Stimulated activated naive CD8-positive, alpha-beta T cell treated with anti-CD3 and anti-CD28 coated beads, Interleukin-15, amount 100 ng/mL, for 72 hours (primary cell): ENCODE measurements around the gene SLC8A3.

ENCODE experiments used
- ATAC-seq: fragments of 150-1000 bp; cut with Tn5 transposase; 2 replicates; pipeline ENCODE4 v1.10.0; 2021; ENCODE audit warnings: mild to moderate bottlenecking, moderate library complexity
- DNase-seq, 2 donors: peaks; one replicate each; pipeline ENCODE4 v3.0.0; 2021 to 2022
- H3K27ac Mint-ChIP-seq, 2 donors: one replicate each; pipeline ENCODE4 v1.8.0; 2022; ENCODE audit warnings: mild to moderate bottlenecking in 2 of 2, mixed read lengths in 2 of 2, moderate library complexity in 2 of 2
- H3K27me3 Mint-ChIP-seq: one replicate; pipeline ENCODE4 v1.8.0; 2022; ENCODE audit warnings: mixed read lengths
- H3K4me1 Mint-ChIP-seq: one replicate; pipeline ENCODE4 v1.8.0; 2022; ENCODE audit warnings: mild to moderate bottlenecking, mixed read lengths
- H3K4me3 Mint-ChIP-seq, 2 donors: one replicate each; pipeline ENCODE4 v1.8.0; 2022; ENCODE audit warnings: mild to moderate bottlenecking in 2 of 2, mixed read lengths in 2 of 2, moderate library complexity in 1 of 2
- H3K9me3 Mint-ChIP-seq, 2 donors: one replicate each; pipeline ENCODE4 v1.8.0; 2022; ENCODE audit warnings: mixed read lengths in 2 of 2

Gene SLC8A3

DNA sequence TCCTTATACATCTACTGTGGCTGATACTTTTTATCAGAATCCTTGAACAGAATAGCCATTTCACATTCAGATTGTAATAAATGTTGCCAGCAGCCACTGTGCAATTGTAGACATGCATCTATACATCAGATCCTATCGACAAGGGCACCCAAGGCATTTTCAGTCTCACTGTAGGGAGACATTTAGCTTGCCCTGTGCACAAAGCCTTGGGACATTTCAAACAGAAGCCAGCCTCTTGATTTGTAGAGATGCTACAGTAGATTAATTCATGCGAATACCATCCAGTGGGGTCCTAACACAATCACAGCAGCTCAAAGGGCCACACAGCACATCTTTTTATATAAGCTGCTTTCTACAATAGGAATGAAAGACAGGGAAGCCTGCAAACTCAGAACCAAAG lies 81.4 kb downstream of the SLC8A3 start:
- no peak for DNase-seq
- no peaks in the 10 kb centered on the region for H3K4me1 Mint-ChIP-seq
- H3K4me3 Mint-ChIP-seq, result no peak overlapping the region
- peaks cover 15% of the 10 kb centered on the region for H3K27me3 Mint-ChIP-seq
- no peaks in the 10 kb centered on the region for H3K9me3 Mint-ChIP-seq
- ATAC-seq, result no peak
- no peak overlapping the region for H3K27ac Mint-ChIP-seq

DNA sequence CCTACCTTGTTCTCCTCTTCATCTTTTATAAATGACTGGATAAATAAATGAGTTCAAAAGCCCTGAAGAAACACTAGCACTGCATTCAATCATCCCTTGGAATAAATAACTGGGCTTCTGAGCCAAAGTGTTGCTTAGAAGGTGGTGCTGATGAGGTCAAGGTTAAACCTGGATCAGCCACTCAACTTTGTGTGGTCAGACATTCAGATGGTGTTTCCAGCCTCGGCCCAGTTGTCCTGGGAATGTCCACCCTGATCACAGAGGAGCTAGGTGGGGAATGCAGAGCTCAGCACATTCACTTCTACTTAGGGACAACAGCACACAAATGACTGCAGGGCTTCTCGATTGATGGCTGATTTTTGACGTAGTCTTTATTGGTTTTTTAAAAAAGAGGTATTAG lies 88.7 kb downstream of the SLC8A3 start:
- no peaks in the 10 kb centered on the region for H3K4me1 Mint-ChIP-seq
- no peak overlapping the region for H3K4me3 Mint-ChIP-seq
- H3K9me3 Mint-ChIP-seq, result no peaks in the 10 kb centered on the region
- H3K27me3 Mint-ChIP-seq, result peaks cover 47% of the 10 kb centered on the region
- ATAC-seq, result no peak
- DNase-seq, result no peak
- H3K27ac Mint-ChIP-seq, result peak overlapping the region in 1 of 2 donors; percentile 59

DNA sequence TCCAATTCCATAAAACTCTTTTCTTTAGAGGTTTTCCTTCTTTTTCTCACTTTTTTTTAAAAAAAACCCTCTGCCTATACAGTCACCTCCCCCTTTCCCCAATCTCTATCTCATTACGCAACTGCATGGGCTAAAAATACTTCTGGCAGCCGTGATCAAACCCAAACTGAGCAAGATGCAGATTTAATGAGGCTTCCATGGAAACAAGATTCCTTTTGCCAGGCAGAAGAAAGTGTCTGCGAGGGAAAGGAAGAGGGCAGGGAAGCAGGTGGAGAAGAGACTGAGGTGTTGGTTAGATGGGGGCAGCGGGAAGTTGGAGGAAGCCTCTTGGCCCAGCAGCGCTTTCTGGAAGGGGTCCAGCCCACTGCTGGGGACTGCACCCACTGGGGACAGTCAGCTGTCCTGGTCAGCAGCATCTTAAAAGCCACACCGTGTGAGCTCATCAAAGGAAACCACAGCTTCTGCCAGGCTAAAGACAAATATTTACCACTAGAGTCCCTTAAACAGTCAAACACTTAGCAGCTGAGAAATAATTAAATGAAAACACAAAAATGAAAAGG lies 90.4 kb downstream of the SLC8A3 start:
- Mint-ChIP-seq H3K27me3 (peaks cover 51% of the 10 kb centered on the region), H3K27ac (peak overlapping the region in 1 of 2 donors; percentile 47), H3K4me3 (no peak overlapping the region), H3K4me1 (no peaks in the 10 kb centered on the region), H3K9me3 (no peaks in the 10 kb centered on the region)
- no peak for DNase-seq
- ATAC-seq, result no peak

DNA sequence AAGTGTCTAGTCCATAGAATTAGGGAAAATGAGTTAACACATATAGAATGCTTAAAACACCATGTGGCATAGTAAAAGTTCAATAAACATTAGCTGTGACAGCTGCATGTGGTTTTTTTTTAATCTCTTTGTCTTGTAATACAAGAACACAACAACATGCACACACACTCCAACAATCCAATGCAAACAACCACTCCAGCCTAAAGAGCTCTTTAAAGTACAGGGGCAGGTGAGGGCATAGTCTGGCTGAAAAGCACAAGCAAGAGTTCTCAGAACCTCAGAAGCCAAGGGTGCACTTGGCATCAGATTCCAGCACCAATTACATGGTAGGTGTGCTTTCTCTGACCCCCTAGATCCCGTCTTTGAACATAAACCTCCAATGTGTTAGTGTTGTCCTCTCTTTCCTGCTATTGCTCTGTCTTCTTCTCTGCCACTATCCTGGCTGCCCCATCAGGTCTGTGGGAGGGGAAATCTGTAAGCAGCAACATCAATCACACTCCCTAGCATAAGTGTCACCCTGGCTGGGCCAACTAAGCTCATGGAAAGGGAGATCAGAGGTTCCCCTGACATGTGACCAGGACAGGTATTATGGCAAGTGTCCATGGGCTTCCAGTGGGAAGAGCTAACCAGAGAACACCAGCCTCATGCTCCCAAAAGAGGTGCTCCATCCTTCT lies 91.0 kb downstream of the SLC8A3 start:
- DNase-seq (no peak), ATAC-seq (no peak)
- H3K27ac Mint-ChIP-seq, result no peak overlapping the region
- no peaks in the 10 kb centered on the region for H3K4me1 Mint-ChIP-seq
- H3K9me3 Mint-ChIP-seq, result no peaks in the 10 kb centered on the region
- H3K27me3 Mint-ChIP-seq, result peaks cover 51% of the 10 kb centered on the region
- H3K4me3 Mint-ChIP-seq, result no peak overlapping the region

DNA sequence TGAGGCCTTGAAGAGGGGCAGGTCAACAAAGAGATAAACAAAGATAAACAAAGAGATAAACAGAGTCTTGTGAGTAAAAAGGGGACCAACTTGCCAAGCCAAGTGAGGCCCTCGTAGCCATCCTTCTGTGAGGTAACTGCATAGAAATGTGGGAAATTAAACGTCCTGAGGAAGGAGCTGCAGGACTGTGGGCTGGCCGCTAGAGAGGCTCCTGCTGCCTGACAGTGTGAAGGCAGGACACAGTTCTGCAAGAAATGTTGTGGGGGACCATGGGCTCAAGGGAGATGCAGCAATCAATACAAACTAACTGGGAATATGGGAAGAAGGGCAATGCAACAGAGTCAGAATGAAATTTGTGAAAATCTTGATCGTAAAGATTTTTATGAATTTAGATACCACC lies 91.9 kb downstream of the SLC8A3 start:
- H3K9me3 Mint-ChIP-seq, result no peaks in the 10 kb centered on the region
- ATAC-seq (no peak), DNase-seq (no peak)
- H3K4me1 Mint-ChIP-seq, result no peaks in the 10 kb centered on the region
- H3K27me3 Mint-ChIP-seq, result peaks cover 58% of the 10 kb centered on the region
- H3K27ac Mint-ChIP-seq, result no peak overlapping the region
- no peak overlapping the region for H3K4me3 Mint-ChIP-seq

DNA sequence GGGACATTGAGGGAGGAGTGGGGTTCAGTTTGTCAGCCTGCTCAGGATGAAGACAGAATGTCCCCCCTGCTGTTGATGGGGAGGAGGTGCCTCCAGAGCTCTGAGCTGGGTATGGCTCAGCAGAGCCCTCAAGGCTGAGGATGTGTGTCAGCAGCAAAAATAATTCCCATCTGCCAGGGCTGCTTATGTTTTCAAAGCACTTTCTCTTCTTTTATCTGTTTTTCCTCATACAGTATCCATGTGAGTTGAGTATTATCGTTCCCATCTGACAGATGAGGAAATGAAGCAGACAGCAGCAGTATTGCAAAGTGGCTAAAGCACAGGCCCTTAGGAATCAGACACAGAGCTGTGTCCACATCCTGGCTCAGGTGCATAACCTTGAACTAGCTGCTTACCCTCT lies 94.1 kb downstream of the SLC8A3 start:
- no peak overlapping the region for H3K4me3 Mint-ChIP-seq
- H3K27me3 Mint-ChIP-seq, result peaks cover 49% of the 10 kb centered on the region
- ATAC-seq, result no peak
- DNase-seq, result no peak
- H3K9me3 Mint-ChIP-seq, result no peaks in the 10 kb centered on the region
- H3K4me1 Mint-ChIP-seq, result no peaks in the 10 kb centered on the region
- H3K27ac Mint-ChIP-seq, result no peak overlapping the region

DNA sequence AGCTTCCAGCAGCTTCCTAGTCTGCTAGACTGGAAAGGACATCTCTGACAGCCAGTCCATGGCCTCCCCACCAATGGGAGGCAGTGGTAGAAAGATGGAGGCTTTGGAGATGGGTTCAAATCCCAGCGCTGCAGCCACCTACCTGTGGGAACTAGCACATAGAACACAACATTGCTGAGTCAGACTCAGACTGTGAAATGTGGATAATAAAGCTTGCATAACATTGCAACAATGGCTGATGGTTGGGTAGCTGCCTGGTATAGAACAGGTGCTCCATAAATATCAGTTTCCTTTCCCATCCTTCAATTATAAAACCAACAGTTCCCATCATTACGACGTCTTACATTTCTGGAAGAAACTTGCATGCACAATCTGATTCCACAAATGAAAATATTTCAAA lies 94.6 kb downstream of the SLC8A3 start:
- peaks cover 49% of the 10 kb centered on the region for H3K27me3 Mint-ChIP-seq

DNA sequence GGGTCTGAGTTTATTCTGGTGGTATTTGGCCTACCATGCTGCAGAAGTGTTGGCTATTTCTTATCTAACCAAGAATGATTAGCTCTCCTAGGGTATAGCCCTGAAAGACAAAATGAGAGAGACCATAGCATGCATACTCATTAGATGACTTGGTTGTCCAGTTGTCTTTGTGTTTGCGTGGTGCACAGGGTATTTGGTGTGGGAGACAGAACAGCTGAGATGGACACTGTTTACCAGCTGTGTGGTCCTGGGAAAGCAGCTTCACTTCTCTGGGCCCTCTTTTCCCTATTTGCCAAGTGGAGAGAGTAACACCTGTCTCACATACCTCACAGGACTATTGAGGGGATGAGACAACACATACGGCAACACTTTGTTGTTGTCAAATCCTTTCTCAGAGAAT lies 95.6 kb downstream of the SLC8A3 start:
- no peaks in the 10 kb centered on the region for H3K9me3 Mint-ChIP-seq
- H3K27ac Mint-ChIP-seq, result no peak overlapping the region
- H3K27me3 Mint-ChIP-seq, result peaks cover 43% of the 10 kb centered on the region

More for the DNA sequence above, 94.6 kb downstream of the SLC8A3 start:
- H3K4me1 Mint-ChIP-seq, result no peaks in the 10 kb centered on the region
- no peak overlapping the region for H3K4me3 Mint-ChIP-seq
- no peaks in the 10 kb centered on the region for H3K9me3 Mint-ChIP-seq
- DNase-seq (no peak), ATAC-seq (no peak)
- no peak overlapping the region for H3K27ac Mint-ChIP-seq

DNA sequence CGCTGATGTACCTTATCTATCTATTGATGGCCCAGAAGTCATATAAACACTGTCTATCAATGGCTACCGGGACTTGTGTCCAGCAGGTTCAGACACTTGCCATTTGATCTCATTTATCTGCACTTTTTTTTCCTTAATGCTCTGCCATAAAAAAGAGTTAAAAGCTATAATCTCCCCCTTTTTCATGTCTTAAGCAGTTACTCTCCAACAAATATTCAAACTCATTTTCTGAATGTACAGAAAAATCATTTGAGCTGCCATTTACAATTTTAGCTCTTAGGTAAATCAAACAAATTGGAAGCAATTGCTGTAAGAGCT lies 101.4 kb downstream of the SLC8A3 start:
- no peak for ATAC-seq
- Mint-ChIP-seq H3K9me3 (no peaks in the 10 kb centered on the region), H3K4me3 (no peak overlapping the region), H3K27ac (no peak overlapping the region), H3K4me1 (no peaks in the 10 kb centered on the region), H3K27me3 (peaks cover 26% of the 10 kb centered on the region)
- DNase-seq, result no peak

More for the DNA sequence above, 95.6 kb downstream of the SLC8A3 start:
- Mint-ChIP-seq H3K4me3 (no peak overlapping the region), H3K4me1 (no peaks in the 10 kb centered on the region)
- ATAC-seq (no peak), DNase-seq (no peak)

DNA sequence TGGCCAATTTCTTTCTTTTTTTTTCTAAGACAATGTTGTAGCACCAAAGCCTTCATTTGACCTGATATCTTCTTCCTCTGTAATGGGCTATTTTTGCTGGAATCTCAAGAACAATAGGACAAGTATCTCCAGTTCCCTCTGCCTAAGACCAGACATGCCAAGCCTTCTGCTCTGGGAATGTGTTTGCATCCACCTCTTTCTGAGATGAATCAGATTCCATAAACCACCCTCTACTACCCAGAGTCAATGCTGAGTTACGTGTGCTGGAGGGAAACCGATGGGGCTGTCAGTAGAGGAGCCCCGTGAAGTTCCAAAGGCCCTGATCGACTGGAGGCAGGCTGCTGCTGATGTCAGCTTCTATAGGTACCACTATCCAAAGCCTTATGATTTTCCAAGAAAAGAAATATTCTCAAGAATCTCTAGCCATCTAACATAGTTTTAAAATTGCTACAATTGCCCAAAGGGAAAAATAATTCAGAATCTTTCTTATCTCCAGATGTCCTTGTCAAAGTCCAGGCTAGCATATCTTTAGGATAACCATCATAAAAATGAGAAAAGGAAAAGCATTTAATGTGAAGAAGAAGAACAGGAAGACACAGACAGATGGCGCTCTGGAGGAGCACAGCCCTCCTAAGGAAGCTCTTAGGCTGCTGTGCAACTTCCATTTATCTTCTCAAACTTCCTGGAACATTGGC lies 101.9 kb downstream of the SLC8A3 start:
- ATAC-seq, result no peak
- H3K9me3 Mint-ChIP-seq, result no peaks in the 10 kb centered on the region
- no peaks in the 10 kb centered on the region for H3K4me1 Mint-ChIP-seq
- H3K27me3 Mint-ChIP-seq, result peaks cover 23% of the 10 kb centered on the region
- H3K4me3 Mint-ChIP-seq, result no peak overlapping the region
- no peak for DNase-seq
- no peak overlapping the region for H3K27ac Mint-ChIP-seq

DNA sequence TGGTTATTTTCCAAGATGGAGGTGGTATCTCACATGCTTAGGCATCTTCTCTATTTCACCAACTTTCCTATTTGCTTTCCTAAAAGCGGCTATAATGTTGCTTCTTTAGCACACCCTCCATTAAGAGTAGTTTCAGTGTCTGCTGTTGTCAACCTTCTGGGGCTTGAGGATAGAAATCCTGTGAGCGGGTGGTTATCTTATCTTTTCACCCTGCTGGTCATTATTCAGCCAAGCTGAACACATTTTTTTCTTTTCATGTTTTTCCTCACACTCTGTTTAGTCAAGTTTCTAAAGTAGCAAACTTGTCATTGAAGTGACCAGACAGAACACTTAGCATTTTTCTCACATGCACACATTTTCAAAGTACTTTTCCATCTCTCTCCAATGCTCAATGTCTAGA lies 104.5 kb downstream of the SLC8A3 start:
- Mint-ChIP-seq H3K27ac (no peak overlapping the region), H3K27me3 (peaks cover 31% of the 10 kb centered on the region), H3K4me3 (no peak overlapping the region), H3K9me3 (no peaks in the 10 kb centered on the region), H3K4me1 (no peaks in the 10 kb centered on the region)
- ATAC-seq (no peak), DNase-seq (no peak)

DNA sequence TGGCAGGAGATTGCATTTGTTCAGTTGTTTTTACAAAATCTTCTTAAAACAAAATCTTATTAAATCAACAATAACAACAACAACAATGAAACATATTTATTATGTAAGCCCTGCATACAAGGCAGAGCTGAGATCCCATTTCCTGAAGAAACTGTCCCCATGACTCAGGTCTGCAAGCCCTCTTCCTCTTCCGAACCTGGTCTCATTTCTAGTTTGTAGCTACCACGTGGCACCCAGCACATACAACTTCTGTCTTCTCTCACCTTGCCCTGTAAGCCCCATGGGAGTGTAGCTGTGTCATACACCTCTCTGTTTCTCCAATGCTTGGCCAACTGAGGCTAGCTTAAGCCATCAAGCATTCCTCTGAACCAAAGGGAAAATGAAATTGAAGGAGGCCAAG lies 106.4 kb downstream of the SLC8A3 start:
- H3K4me1 Mint-ChIP-seq, result no peaks in the 10 kb centered on the region
- H3K27me3 Mint-ChIP-seq, result peaks cover 31% of the 10 kb centered on the region
- no peaks in the 10 kb centered on the region for H3K9me3 Mint-ChIP-seq
- no peak overlapping the region for H3K27ac Mint-ChIP-seq
- no peak overlapping the region for H3K4me3 Mint-ChIP-seq
- ATAC-seq (no peak), DNase-seq (no peak)

DNA sequence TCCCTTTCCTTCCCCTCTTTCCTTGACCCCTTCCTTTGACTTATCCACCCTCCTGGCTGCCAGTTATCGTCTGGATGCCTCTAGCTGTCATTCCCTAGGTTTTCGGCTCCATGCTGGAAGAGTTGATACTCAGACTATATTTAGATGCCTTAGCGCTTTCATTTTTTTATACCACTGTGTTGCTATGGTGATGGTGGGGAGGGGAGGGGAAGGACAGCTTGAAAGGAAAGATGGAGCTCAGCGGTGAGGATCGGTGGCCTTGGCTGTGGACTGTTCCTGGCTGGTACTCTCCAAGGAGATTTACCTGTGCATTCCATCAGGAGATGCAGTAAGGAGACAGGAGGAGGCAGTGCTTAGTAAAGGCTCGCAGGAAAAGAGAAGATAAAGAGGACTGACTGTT lies 108.7 kb downstream of the SLC8A3 start:
- ATAC-seq, result no peak
- Mint-ChIP-seq H3K27me3 (peaks cover 49% of the 10 kb centered on the region), H3K9me3 (no peaks in the 10 kb centered on the region), H3K4me1 (no peaks in the 10 kb centered on the region), H3K27ac (peak overlapping the region in 1 of 2 donors; percentile 35), H3K4me3 (no peak overlapping the region)
- no peak for DNase-seq

DNA sequence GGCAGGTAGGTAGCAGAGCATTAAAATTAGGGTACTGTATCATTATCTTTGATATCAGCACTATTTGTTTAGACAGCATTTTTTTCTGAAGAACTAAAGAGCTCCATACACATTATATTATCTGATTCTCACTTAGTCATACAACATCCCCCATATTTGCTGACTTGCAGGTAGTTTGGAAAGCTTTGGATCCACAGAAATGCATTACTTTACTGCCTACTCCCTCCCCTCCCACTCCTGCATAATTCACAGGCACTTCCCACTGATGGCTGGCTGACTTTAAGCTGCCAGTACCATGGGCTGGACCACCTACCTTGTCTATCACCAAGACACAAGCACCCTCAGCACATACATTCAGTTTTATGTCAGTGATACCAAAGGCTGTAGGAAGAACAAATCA lies 110.4 kb downstream of the SLC8A3 start:
- Mint-ChIP-seq H3K27ac (no peak overlapping the region), H3K4me1 (no peaks in the 10 kb centered on the region), H3K9me3 (no peaks in the 10 kb centered on the region), H3K4me3 (no peak overlapping the region), H3K27me3 (peaks cover 42% of the 10 kb centered on the region)
- no peak for DNase-seq
- ATAC-seq, result no peak

DNA sequence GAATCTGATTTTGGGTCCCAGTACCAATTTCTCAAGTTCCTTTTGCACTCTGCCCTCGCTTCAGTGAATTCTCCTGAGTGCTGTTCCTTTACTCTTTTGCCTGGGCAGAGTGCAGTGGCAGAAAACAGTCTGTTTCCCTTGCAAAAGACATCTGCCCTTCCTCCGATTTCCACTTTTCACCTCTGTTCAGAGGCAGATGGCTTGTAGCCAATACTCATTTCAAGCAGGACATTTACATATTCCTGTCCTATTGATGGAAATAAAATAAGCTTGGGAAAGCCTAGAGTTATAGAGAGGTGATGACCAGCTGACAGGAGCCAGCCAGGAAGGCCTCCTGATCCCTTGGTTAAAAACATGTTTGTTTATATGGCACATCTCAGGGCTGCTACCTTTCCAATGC lies 111.0 kb downstream of the SLC8A3 start:
- Mint-ChIP-seq H3K27ac (no peak overlapping the region), H3K27me3 (peaks cover 46% of the 10 kb centered on the region), H3K4me3 (no peak overlapping the region), H3K9me3 (no peaks in the 10 kb centered on the region), H3K4me1 (no peaks in the 10 kb centered on the region)
- DNase-seq (no peak), ATAC-seq (no peak)

DNA sequence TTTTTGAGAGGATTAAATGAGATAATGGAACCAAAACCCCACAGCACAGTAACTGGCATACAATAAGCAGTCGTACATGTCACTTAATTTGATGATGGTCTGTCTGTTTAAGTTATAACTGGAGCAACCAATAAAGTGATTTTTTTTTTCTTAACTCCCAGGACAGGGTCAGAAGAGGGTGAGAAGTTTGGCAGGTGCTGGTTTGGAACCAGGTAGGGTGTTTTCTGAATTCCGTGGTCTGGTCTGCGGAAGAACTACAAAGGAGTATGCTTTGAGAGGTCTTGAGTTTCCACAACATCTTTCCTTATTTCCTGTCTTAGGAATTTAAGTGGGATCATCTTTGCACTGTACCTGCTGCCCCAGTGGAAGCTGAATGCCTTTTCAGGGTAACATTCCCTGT lies 111.7 kb downstream of the SLC8A3 start:
- DNase-seq (no peak), ATAC-seq (no peak)
- Mint-ChIP-seq H3K27me3 (peaks cover 48% of the 10 kb centered on the region), H3K4me1 (no peaks in the 10 kb centered on the region), H3K4me3 (no peak overlapping the region), H3K27ac (no peak overlapping the region), H3K9me3 (no peaks in the 10 kb centered on the region)
